HG02759 (cell line): Measurements from ENCODE around the gene CNTROB.
A peak's percentile ranks its signal among the peaks of the same experiment; 100 is the strongest.

Experiments
- ATAC-seq: cut with Tn5 transposase; IDR thresholded peaks from one replicate; pipeline ENCODE4 v1.9.1; 2021; ENCODE audit warnings: mild to moderate bottlenecking, moderate library complexity; ENCODE audit not compliant: unreplicated experiment

CNTROB gene

DNA sequence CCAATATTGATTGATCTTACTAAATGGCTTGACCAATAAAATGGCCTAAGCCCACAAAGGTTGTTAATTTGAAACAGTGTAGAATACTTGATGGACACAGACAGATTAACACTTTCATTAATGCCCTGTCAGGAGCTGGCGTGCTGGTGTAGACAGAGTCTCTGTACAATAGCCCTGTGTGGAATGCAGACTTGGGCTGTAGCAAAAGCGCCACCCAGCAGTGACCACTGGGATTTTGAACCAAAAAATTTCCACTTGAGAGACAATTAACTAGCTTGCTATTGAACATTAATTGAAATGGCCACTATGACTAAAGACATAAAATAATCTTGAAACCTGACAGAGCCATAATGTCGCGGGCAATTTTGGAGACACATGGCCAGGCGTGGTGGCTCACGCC is 50.7 kb downstream of the CNTROB start:
- ATAC-seq = no peak

GRCh38 chr17:7984904-7985303 is 52.9 kb downstream of the CNTROB start:
- ATAC-seq = no peak

- ATAC-seq = no peak
Measured at GRCh38 chr17:7987112-7987893, 55.3 kb downstream of the CNTROB start.

DNA sequence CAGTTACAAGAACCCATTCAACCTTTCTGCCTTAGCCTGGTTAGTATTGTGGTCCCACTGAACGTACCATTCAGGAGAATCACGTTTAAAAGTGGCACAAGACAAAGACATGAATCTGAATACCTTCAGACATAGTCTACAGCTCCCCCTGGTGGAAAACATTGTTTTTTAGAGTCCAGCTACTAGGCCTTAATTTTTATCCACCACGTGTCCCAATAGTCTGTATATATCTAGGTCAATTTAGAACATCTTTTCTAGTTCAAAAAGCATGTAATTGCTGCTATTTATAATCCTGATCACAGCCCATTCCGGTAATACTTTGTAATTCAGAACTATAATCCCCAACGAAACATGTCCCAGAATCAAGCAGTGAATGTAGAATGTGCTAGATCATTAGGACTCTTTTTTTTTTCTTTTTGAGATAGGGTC is 56.8 kb downstream of the CNTROB start:
- no peak for ATAC-seq

- peak; percentile 82 for ATAC-seq
Measured at GRCh38 chr17:7989781-7990655, 58.0 kb downstream of the CNTROB start.

GRCh38 chr17:7992516-7992915 is 60.5 kb downstream of the CNTROB start:
- no peak for ATAC-seq

DNA sequence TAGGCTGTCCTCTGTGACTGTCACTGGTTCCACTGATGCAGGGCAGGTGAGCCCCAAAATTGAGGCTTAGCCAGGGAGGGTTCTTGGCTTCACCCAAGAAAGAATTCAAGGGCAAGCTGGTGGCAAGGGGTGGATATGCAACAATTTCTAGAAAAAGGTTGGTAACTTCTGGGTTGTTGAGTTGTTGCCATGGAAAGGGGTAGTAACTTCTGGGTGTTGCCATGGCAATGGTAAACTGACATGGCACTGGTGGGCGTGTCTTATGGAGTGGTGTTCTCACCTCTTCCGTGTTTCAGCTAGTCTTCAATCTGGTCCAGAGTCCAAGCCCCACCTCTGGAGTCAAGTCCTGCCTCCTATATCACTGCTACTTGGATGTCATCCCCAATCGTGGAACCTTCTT is 60.9 kb downstream of the CNTROB start:
- no peak for ATAC-seq

DNA sequence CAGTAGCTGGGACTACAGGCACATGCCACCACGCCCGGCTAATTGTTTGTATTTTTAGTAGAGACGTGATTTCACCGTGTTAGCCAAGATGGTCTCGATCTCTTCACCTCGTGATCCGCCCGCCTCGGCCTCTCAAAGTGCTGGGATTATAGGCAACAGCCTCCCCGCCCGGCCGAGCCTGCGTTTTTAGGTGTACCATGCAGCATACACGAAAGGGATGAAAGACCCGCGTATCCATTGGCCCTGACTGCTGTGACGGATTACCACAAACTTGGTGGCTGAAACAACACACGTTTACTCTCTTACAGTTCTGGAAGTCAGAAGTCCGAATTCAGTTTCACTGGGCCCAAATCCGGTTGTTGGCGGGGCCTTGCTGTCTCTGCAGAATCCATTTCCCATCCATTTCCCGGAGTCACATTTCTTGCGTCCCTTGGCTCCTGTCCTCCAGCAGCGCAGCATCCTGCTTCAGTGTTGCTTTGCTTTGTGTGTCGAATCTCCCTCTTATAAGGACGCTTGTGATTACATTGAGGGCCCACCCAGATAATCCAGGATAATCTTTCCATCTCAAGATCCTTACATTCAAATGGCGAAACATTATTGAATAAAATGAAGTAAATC is 62.1 kb downstream of the CNTROB start:
- no peak for ATAC-seq

DNA sequence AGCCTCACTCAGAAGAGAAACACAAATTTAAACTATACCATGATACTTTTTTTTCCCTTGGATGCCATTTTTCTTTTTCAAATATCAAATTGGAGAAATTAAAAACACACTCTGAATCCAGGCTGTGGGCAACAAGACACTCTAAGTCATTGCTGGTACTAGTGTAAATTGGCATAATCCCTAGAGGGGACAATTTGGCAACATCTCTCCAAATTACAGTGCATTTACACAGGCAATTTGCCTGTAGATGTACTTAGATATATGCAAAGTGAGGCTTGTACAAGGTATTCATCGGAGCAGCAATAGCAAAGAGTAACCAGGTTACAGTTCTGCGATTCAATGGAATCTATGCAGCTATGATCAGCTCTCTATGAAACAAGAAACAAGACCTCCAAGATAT is 63.7 kb downstream of the CNTROB start:
- ATAC-seq = no peak

GRCh38 chr17:7997186-7997585 is 65.2 kb downstream of the CNTROB start:
- no peak for ATAC-seq
